ENCODE measurements around the gene TRIM44.
A peak's percentile ranks its signal among the peaks of the same experiment; 100 is the strongest.
"Not testable (repeated sequence)": the region's sequence is repeated elsewhere in the genome, so short reads cannot be mapped to it uniquely, and the experiment has no call there.

TRIM44 gene

DNA sequence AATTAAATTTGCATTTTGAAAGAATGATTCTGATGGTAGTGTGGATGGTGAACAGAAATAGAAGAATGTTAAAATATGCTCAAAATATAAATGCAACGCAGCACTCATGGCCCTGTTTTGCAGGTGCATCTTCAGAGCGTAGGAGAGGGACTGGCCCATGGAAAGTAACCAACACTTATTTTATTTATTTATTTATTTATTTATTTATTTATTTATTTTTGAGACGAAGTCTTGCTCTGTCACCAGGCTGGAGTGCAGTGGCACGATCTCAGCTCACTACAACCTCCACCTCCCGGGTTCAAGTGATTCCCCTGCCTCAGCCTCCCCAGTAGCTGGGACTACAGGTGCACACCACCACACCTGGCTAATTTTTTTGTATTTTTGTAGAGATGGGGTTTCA lies 9.8 kb upstream of the TRIM44 start:
- H3K27ac Mint-ChIP-seq; DNase-seq (ENCODE audit: low spot score in 2 of 2); ATAC-seq; H3K4me3 Mint-ChIP-seq; H3K36me3 Mint-ChIP-seq; H3K9me3 Mint-ChIP-seq; H3K4me1 Mint-ChIP-seq: not testable (repeated sequence)

GRCh38 chr11:35654711-35655110 lies 7.9 kb upstream of the TRIM44 start:
- Mint-ChIP-seq H3K27ac (no peak overlapping the region), H3K4me1 (no peaks in the 10 kb centered on the region), H3K36me3 (no peaks in the 10 kb centered on the region), H3K4me3 (no peak overlapping the region), H3K9me3 (no peaks in the 10 kb centered on the region)
- DNase-seq (ENCODE audit: low spot score in 2 of 2) (no peak), ATAC-seq (no peak)

- H3K27ac Mint-ChIP-seq: no peak overlapping the region
- no peaks in the 10 kb centered on the region for H3K36me3 Mint-ChIP-seq
- DNase-seq (ENCODE audit: low spot score in 2 of 2) (no peak), ATAC-seq (no peak)
- no peaks in the 10 kb centered on the region for H3K9me3 Mint-ChIP-seq
- no peak overlapping the region for H3K4me3 Mint-ChIP-seq
- H3K4me1 Mint-ChIP-seq: no peaks in the 10 kb centered on the region
These were observed 7.3 kb upstream of the TRIM44 start for GRCh38 chr11:35655254-35655653.

DNA sequence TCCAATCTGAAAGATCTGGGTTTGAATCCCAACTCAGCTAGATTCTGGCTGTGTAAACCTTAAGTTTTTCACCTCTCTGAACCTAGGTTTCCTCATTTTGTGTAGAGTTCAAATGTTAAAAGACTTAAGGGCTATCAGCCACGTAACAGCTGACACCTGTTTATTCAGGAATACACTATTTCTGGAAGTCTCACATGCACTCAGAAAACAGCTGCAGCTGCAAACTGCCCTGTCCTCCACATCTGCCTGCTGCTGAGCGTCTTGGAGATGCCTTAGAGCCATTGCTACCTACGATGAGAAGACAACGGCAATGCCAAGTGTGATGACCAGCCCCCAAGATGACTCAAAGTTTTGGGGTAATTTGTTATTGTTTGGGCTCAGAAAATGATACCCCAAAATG lies 6.7 kb upstream of the TRIM44 start:
- H3K9me3 Mint-ChIP-seq: no peaks in the 10 kb centered on the region
- ATAC-seq (no peak), DNase-seq (ENCODE audit: low spot score in 2 of 2) (no peak)
- H3K27ac Mint-ChIP-seq: no peak overlapping the region
- H3K4me3 Mint-ChIP-seq: no peak overlapping the region
- H3K36me3 Mint-ChIP-seq: no peaks in the 10 kb centered on the region
- H3K4me1 Mint-ChIP-seq: no peaks in the 10 kb centered on the region

DNA sequence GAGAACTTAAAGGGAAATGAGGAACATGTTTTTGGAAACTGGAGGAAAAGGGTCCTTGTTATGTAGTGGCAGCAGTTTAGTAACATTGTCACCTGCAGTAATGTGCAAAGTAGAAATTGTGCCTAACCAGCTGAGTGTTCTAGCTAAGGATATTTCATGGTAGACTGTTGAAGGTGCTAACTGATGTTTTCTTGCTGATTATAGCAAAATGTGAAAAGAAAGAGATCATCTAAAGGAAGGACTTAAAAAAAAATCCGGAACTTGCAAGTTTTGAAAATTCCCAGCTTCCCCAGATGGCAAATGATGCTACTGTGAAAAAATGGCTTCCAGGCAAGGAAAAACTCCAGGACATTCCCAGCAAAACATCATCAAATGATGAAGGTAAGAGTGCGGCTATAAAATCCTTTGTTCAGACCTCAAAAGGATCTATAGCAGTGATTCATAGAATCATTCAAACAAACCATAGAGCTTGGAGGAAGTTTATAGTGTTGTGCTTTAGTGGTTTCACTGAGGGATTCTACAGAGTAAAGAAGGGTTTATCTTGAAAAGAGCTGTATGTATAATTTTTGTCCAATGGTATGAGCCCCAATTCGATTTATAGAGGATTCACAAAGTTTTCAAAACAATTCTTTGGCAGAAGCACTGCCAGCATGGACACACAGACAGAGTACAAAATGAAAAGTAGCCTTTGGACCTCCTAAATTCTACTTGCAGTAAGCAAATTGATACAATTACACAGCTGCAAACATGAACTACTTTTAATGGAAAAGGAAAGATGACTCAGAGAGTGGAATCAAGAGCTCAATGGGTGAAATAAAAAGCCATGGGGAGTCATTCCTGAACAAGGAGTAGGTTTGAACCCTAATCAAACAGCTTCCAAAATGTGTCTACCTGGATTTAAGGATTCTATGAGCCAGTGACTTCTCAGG lies 4.3 kb upstream of the TRIM44 start:
- no peak overlapping the region for H3K4me3 Mint-ChIP-seq

DNA sequence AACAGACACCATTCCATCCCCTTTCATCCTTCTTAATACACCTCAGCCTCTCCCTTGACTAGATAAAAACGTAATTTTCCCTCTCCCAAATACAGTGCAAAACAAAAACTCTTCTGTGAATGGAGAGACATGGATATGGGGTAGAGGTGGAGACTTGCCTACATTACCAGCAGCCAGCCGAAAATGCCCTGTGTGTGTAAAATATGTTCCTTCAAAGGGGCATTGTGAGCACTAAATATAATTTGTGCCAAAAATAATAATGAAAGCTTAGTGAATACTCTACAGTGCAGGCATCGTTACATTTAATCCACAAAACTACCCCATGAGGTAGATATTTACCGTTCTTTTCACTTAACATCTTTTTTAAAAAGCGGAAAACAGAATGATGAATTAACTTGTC lies 1.0 kb upstream of the TRIM44 start:
- peaks cover 19% of the 10 kb centered on the region for H3K9me3 Mint-ChIP-seq

More for the DNA sequence above, 4.3 kb upstream of the TRIM44 start:
- DNase-seq (ENCODE audit: low spot score in 2 of 2): no peak
- no peak for ATAC-seq
- no peak overlapping the region for H3K27ac Mint-ChIP-seq
- H3K4me1 Mint-ChIP-seq: peaks cover 20% of the 10 kb centered on the region
- peaks cover 3% of the 10 kb centered on the region for H3K9me3 Mint-ChIP-seq
- peaks cover 14% of the 10 kb centered on the region for H3K36me3 Mint-ChIP-seq

DNA sequence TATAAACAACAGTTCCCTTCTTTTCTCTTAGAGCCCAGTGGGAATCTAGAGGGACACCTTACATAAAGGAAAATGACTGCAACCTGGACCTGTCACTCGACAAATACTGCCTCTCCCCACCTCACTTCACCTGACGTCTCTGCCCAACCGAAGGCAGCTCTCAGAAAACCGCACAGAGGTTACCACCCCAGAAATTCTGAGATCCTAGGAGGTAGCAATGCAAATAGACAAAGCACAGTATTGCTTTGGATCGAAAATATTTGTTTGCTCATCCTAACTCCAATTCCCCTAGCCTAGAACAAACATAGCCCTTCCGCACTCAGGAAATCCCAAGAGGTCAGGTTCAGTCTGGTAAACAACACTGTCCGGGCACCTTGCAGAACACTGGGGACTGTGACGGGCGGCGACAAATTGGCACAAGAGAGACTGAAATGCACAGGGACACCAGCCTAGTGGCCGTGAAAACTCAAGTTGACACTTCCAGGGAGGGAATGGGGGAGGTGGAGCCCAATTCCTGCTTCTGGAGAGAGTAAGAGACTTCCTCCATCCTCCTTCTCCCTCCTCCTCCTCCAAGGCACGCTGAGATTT lies 420 bp upstream of the TRIM44 start:
- Mint-ChIP-seq H3K9me3 (peaks cover 19% of the 10 kb centered on the region), H3K4me3 (peak overlapping the region; percentile 90), H3K36me3 (peaks cover 18% of the 10 kb centered on the region), H3K27ac (peak overlapping the region; percentile 98), H3K4me1 (peaks cover 45% of the 10 kb centered on the region)
- no peak for DNase-seq (ENCODE audit: low spot score in 2 of 2)
- peak; percentile 41 for ATAC-seq

More for the DNA sequence above, 1.0 kb upstream of the TRIM44 start:
- no peak for DNase-seq (ENCODE audit: low spot score in 2 of 2)
- peaks cover 45% of the 10 kb centered on the region for H3K4me1 Mint-ChIP-seq
- H3K4me3 Mint-ChIP-seq: peak overlapping the region; percentile 90
- no peak for ATAC-seq
- H3K36me3 Mint-ChIP-seq: peaks cover 18% of the 10 kb centered on the region
- no peak overlapping the region for H3K27ac Mint-ChIP-seq

GRCh38 chr11:35663408-35663702 lies 780 bp downstream of the TRIM44 start:
- ATAC-seq: no peak
- Mint-ChIP-seq H3K27ac (peak overlapping the region; percentile 98), H3K9me3 (peaks cover 22% of the 10 kb centered on the region)

GRCh38 chr11:35664977-35665441 lies 2.4 kb downstream of the TRIM44 start:
- peaks cover 18% of the 10 kb centered on the region for H3K36me3 Mint-ChIP-seq
- no peak overlapping the region for H3K27ac Mint-ChIP-seq
- peak; percentile 17 for ATAC-seq
- peaks cover 55% of the 10 kb centered on the region for H3K4me1 Mint-ChIP-seq
- H3K4me3 Mint-ChIP-seq: no peak overlapping the region
- DNase-seq (ENCODE audit: low spot score in 2 of 2): no peak
- peaks cover 22% of the 10 kb centered on the region for H3K9me3 Mint-ChIP-seq

More at GRCh38 chr11:35663408-35663702, 780 bp downstream of the TRIM44 start:
- DNase-seq (ENCODE audit: low spot score in 2 of 2): no peak
- peaks cover 45% of the 10 kb centered on the region for H3K4me1 Mint-ChIP-seq
- H3K36me3 Mint-ChIP-seq: peaks cover 18% of the 10 kb centered on the region
- peak overlapping the region; percentile 90 for H3K4me3 Mint-ChIP-seq

DNA sequence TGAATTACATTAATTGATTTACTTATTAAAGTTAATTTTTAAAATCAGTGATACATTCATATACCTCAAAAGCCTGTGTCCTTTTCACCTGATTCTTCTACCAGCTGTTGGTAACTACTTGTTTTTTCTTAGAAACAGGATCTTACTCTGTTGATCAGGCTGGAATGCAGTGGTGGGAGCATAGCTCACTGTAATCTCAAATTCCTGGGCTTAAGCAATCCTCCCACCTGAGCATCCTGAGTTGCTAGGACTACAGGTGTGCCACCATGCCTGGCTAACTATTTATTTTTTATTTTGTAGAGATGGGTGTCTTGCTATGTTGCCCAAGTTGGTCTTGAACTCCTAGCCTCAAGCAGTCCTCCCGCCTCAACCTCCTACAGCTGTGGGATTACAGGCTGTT lies 4.7 kb downstream of the TRIM44 start:
- Mint-ChIP-seq H3K27ac (no peak overlapping the region), H3K9me3 (peaks cover 22% of the 10 kb centered on the region), H3K36me3 (peaks cover 14% of the 10 kb centered on the region), H3K4me3 (no peak overlapping the region), H3K4me1 (peaks cover 66% of the 10 kb centered on the region)
- no peak for ATAC-seq
- no peak for DNase-seq (ENCODE audit: low spot score in 2 of 2)

GRCh38 chr11:35668350-35668749 lies 5.8 kb downstream of the TRIM44 start:
- not testable (repeated sequence) for ATAC-seq; DNase-seq (ENCODE audit: low spot score in 2 of 2); H3K36me3 Mint-ChIP-seq; H3K4me3 Mint-ChIP-seq; H3K27ac Mint-ChIP-seq
- Mint-ChIP-seq H3K4me1 (peaks cover 67% of the 10 kb centered on the region), H3K9me3 (peaks cover 18% of the 10 kb centered on the region)

- ATAC-seq: peak; percentile 45
- Mint-ChIP-seq H3K36me3 (no peaks in the 10 kb centered on the region), H3K27ac (no peak overlapping the region), H3K4me1 (peaks cover 67% of the 10 kb centered on the region), H3K4me3 (no peak overlapping the region), H3K9me3 (peaks cover 3% of the 10 kb centered on the region)
- no peak for DNase-seq (ENCODE audit: low spot score in 2 of 2)
These were observed 9.0 kb downstream of the TRIM44 start for GRCh38 chr11:35671396-35672127.

DNA sequence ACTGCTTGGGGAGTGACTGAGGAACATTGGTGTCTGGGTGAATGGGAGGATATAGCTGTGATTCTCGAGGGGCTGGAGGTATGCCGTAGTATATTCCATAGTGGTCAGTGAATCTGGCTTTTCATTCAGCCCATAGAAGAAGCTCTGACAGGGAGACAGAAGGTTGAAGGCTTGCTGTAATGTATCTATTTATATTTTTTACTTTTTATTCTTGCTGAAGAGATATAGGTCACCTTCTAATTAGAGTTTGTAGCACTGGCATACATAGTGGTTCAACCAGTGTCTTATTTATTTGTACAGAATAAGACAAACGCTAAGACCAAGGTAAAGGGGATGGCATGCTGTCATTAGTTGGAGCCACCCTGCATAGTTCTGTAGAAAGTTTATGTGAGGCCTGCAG lies 10.0 kb downstream of the TRIM44 start:
- ATAC-seq: no peak
- Mint-ChIP-seq H3K4me3 (no peak overlapping the region), H3K36me3 (no peaks in the 10 kb centered on the region), H3K4me1 (peaks cover 71% of the 10 kb centered on the region), H3K27ac (no peak overlapping the region), H3K9me3 (peaks cover 3% of the 10 kb centered on the region)
- no peak for DNase-seq (ENCODE audit: low spot score in 2 of 2)

DNA sequence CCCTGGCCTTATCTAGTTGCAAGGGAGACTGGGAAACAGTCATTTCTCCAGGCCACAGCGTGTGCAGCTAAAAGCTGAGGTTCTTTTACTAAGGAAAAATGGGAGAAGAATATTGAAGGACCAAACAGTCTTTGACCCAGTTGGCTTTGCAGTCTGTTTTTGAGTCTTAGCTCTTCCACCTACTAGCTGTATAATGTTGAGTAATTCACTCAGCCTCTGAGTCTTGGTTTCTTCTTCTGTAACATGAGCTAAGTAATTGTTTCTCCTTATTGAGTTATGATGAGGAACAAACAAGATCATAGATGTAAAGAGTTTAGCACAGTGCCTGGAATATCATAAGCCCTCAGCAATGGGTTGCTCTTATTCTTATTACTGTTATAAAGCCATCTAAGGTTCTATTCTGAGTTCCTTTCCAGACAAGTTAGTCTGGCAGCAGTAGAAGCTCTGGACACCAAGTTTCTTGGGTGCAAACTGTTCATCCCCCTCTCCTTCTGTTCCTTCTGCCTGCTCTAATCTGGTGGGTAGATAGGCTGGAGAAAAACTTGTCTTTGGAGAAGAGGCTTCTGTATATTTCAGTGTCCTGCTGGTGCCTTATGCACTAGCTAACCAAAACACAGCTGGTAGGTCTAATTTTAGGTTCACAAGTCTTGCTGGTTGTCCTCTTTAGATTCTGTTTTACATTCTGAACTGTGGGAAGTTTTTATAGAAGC lies 13.5 kb downstream of the TRIM44 start:
- no peak overlapping the region for H3K4me3 Mint-ChIP-seq
- H3K9me3 Mint-ChIP-seq: no peaks in the 10 kb centered on the region
- H3K4me1 Mint-ChIP-seq: peaks cover 61% of the 10 kb centered on the region
- DNase-seq (ENCODE audit: low spot score in 2 of 2): no peak
- ATAC-seq: no peak
- no peaks in the 10 kb centered on the region for H3K36me3 Mint-ChIP-seq
- no peak overlapping the region for H3K27ac Mint-ChIP-seq

- DNase-seq (ENCODE audit: low spot score in 2 of 2) (no peak), ATAC-seq (no peak)
- Mint-ChIP-seq H3K27ac (no peak overlapping the region), H3K9me3 (no peaks in the 10 kb centered on the region), H3K4me3 (no peak overlapping the region), H3K4me1 (peaks cover 61% of the 10 kb centered on the region), H3K36me3 (no peaks in the 10 kb centered on the region)
These were observed 14.0 kb downstream of the TRIM44 start for GRCh38 chr11:35676611-35676965.

Data from stimulated activated effector memory CD8-positive, alpha-beta T cell treated with anti-CD3 and anti-CD28 coated beads, Interleukin-12 subunit alpha, Interleukin-12 subunit beta, amount 100 ng/mL, for 72 hours (primary cell).